HepG2 (cell line): ENCODE results near the gene MRPL20. TPM values are rescaled to one million over a fixed set of nuclear protein-coding genes. Genes with fewer than 3 reads are reported as not detected.
A peak's percentile ranks its signal among the peaks of the same experiment; 100 is the strongest.

Experiments
- BRD4 ChIP-seq: sonication (generic); formaldehyde crosslinking; IDR thresholded peaks from 2 replicates; pipeline ENCODE4 v1.4.0; 2020; ENCODE audit warnings: missing genetic modification reagents
- DMAP1 ChIP-seq: IDR thresholded peaks from 2 replicates; pipeline ENCODE4 v1.6.1; 2016
- EHMT2 ChIP-seq: fragments of 200-600 bp; sonication (generic); IDR thresholded peaks from 2 replicates; pipeline ENCODE4 v1.7.0; 2017; ENCODE audit warnings: antibody characterized with exemption, low read depth, low read length, borderline replicate concordance
- ELF1 ChIP-seq: sonication (generic); formaldehyde crosslinking; IDR thresholded peaks from 2 replicates; pipeline ENCODE4 v1.4.0; 2020; ENCODE audit warnings: missing genetic modification reagents
- KLF15 ChIP-seq: sonication (generic); formaldehyde crosslinking; IDR thresholded peaks from 2 replicates; pipeline ENCODE4 v1.8.1; 2023; ENCODE audit warnings: borderline replicate concordance, mild to moderate bottlenecking, inconsistent platforms, missing genetic modification reagents, mixed read lengths
- MAFG ChIP-seq: sonication (generic); formaldehyde crosslinking; IDR thresholded peaks from 2 replicates; pipeline ENCODE4 v1.5.1; 2020; ENCODE audit warnings: mild to moderate bottlenecking, missing genetic modification reagents
- REL ChIP-seq: sonication (generic); formaldehyde crosslinking; conservative IDR thresholded peaks from 2 replicates; pipeline ENCODE4 v1.8.0; 2022; ENCODE audit warnings: mild to moderate bottlenecking, missing genetic modification reagents, moderate library complexity
- SRF ChIP-seq: IDR thresholded peaks from 2 replicates; pipeline ENCODE4 v1.6.1; 2011; ENCODE audit warnings: mild to moderate bottlenecking, low read depth, low read length, moderate library complexity
- ZBTB3 ChIP-seq: sonication (generic); formaldehyde crosslinking; IDR thresholded peaks from 2 replicates; pipeline ENCODE4 v1.4.0; 2020; ENCODE audit warnings: low read depth, mild to moderate bottlenecking, moderate library complexity, missing genetic modification reagents, borderline replicate concordance
- ZNF24 ChIP-seq: fragments of 450-650 bp; IDR thresholded peaks from 2 replicates; pipeline ENCODE4 v1.6.1; 2017; ENCODE audit warnings: antibody characterized with exemption, mild to moderate bottlenecking
- ZNF431 ChIP-seq: sonication (generic); formaldehyde crosslinking; IDR thresholded peaks from 2 replicates; pipeline ENCODE4 v1.9.0; 2022; ENCODE audit warnings: missing genetic modification reagents, low read depth, mild to moderate bottlenecking, borderline replicate concordance
- ZNF432 ChIP-seq: sonication (generic); formaldehyde crosslinking; IDR thresholded peaks from 2 replicates; pipeline ENCODE4 v1.5.0; 2020; ENCODE audit warnings: missing genetic modification reagents, mild to moderate bottlenecking, borderline replicate concordance
- ZSCAN21 ChIP-seq: sonication (generic); formaldehyde crosslinking; IDR thresholded peaks from 2 replicates; pipeline ENCODE4 v1.8.0; 2022; ENCODE audit warnings: mild to moderate bottlenecking, missing genetic modification reagents, moderate library complexity, borderline replicate concordance
- polyA plus RNA-seq, 8 experiments: library from polyadenylated mRNA; depleted of rRNA in 3 of 8; stranded (reverse) in 7 of 8; unstranded in 1 of 8; fragments of >200 nt; fragmentation: Illumina TruSeq in 4 of 8; extraction: Trizol in 4 of 8; gene quantifications; 2 replicates each; pipeline versions ENCODE4 v1.2.1 to v1.2.3, GENCODE V29; 2011 to 2016; ENCODE audit warnings: low read depth in 4 of 8, missing spikeins in 1 of 8, mixed read lengths in 1 of 8; ENCODE audit not compliant: insufficient read depth in 1 of 8
- total RNA-seq, 5 experiments: library from RNA; depleted of rRNA; stranded (reverse); fragments of >200 nt; fragmentation: Illumina TruSeq; extraction: Trizol; gene quantifications; 2 replicates each; pipeline ENCODE4 v1.2.3, GENCODE V29; 2016; ENCODE audit warnings: low read depth in 1 of 5
- TF ChIP-seq, protein P1 (sequence below): sonication (generic); formaldehyde crosslinking; IDR thresholded peaks from 2 replicates; pipeline ENCODE4 v1.5.1; 2020; ENCODE audit warnings: mild to moderate bottlenecking, moderate library complexity, missing genetic modification reagents
- TF ChIP-seq, protein P2 (sequence below), 2 experiments: fragments of 450-650 bp in 1 of 2; sonication (generic) in 1 of 2; formaldehyde crosslinking; IDR thresholded peaks; 2 replicates each; pipeline versions ENCODE4 v1.5.0 to v1.8.0; 2020 to 2022; ENCODE audit warnings: mild to moderate bottlenecking in 1 of 2, missing genetic modification reagents in 1 of 2
- TF ChIP-seq, protein P3 (sequence below), 2 experiments: sonication (generic) in 1 of 2; formaldehyde crosslinking in 1 of 2; IDR thresholded peaks; 2 replicates each; pipeline versions ENCODE4 v1.4.0 to v1.6.1; 2016 to 2020; ENCODE audit warnings: borderline replicate concordance in 1 of 2, low read depth in 1 of 2, mild to moderate bottlenecking in 1 of 2, missing genetic modification reagents in 1 of 2
- TF ChIP-seq, protein P4 (sequence below): sonication (generic); formaldehyde crosslinking; IDR thresholded peaks from 2 replicates; pipeline ENCODE4 v1.4.0; 2020; ENCODE audit warnings: low read depth, missing genetic modification reagents

The MRPL20 gene
- total and polyA plus RNA-seq, 2 of the 13 experiments (the other 11 are each of a cell fraction or from before 2014, with no cell fraction given) = 59.2 to 127 TPM

- TF ChIP-seq, protein P1, sequence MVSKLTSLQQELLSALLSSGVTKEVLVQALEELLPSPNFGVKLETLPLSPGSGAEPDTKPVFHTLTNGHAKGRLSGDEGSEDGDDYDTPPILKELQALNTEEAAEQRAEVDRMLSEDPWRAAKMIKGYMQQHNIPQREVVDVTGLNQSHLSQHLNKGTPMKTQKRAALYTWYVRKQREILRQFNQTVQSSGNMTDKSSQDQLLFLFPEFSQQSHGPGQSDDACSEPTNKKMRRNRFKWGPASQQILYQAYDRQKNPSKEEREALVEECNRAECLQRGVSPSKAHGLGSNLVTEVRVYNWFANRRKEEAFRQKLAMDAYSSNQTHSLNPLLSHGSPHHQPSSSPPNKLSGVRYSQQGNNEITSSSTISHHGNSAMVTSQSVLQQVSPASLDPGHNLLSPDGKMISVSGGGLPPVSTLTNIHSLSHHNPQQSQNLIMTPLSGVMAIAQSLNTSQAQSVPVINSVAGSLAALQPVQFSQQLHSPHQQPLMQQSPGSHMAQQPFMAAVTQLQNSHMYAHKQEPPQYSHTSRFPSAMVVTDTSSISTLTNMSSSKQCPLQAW (CRISPR knock-in tag) = peak; percentile 59; the same call in 1 of the 2 replicates
- TF ChIP-seq, protein P2, sequence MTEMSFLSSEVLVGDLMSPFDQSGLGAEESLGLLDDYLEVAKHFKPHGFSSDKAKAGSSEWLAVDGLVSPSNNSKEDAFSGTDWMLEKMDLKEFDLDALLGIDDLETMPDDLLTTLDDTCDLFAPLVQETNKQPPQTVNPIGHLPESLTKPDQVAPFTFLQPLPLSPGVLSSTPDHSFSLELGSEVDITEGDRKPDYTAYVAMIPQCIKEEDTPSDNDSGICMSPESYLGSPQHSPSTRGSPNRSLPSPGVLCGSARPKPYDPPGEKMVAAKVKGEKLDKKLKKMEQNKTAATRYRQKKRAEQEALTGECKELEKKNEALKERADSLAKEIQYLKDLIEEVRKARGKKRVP (CRISPR knock-in tag; IDR thresholded peaks at IDR 0.05) = no peak
- no peak for TF ChIP-seq KLF15 (CRISPR knock-in tag)
- TF ChIP-seq ZNF431 = no peak
- TF ChIP-seq MAFG (CRISPR knock-in tag) = no peak
- no peak for TF ChIP-seq REL (CRISPR knock-in tag)
- TF ChIP-seq ZBTB3 (CRISPR knock-in tag) = no peak
- TF ChIP-seq DMAP1 = 0 out of 2 replicates have a peak, but pooled peaks have one; percentile 71
- TF ChIP-seq, protein P3, sequence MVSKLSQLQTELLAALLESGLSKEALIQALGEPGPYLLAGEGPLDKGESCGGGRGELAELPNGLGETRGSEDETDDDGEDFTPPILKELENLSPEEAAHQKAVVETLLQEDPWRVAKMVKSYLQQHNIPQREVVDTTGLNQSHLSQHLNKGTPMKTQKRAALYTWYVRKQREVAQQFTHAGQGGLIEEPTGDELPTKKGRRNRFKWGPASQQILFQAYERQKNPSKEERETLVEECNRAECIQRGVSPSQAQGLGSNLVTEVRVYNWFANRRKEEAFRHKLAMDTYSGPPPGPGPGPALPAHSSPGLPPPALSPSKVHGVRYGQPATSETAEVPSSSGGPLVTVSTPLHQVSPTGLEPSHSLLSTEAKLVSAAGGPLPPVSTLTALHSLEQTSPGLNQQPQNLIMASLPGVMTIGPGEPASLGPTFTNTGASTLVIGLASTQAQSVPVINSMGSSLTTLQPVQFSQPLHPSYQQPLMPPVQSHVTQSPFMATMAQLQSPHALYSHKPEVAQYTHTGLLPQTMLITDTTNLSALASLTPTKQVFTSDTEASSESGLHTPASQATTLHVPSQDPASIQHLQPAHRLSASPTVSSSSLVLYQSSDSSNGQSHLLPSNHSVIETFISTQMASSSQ (IDR thresholded peaks at IDR 0.05; ENCODE audit: low read depth) = peak; percentile 39; the same call in 1 of the 2 replicates
- TF ChIP-seq, protein P3 (CRISPR knock-in tag; IDR thresholded peaks at IDR 0.05; ENCODE audit: borderline replicate concordance) = peak; percentile 30; the same call in 1 of the 2 replicates
- TF ChIP-seq ZNF24 = no peak
- TF ChIP-seq, protein P4, sequence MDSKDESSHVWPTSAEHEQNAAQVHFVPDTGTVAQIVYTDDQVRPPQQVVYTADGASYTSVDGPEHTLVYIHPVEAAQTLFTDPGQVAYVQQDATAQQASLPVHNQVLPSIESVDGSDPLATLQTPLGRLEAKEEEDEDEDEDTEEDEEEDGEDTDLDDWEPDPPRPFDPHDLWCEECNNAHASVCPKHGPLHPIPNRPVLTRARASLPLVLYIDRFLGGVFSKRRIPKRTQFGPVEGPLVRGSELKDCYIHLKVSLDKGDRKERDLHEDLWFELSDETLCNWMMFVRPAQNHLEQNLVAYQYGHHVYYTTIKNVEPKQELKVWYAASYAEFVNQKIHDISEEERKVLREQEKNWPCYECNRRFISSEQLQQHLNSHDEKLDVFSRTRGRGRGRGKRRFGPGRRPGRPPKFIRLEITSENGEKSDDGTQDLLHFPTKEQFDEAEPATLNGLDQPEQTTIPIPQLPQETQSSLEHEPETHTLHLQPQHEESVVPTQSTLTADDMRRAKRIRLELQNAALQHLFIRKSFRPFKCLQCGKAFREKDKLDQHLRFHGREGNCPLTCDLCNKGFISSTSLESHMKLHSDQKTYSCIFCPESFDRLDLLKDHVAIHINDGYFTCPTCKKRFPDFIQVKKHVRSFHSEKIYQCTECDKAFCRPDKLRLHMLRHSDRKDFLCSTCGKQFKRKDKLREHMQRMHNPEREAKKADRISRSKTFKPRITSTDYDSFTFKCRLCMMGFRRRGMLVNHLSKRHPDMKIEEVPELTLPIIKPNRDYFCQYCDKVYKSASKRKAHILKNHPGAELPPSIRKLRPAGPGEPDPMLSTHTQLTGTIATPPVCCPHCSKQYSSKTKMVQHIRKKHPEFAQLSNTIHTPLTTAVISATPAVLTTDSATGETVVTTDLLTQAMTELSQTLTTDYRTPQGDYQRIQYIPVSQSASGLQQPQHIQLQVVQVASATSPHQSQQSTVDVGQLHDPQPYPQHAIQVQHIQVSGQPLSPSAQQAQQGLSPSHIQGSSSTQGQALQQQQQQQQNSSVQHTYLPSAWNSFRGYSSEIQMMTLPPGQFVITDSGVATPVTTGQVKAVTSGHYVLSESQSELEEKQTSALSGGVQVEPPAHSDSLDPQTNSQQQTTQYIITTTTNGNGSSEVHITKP (CRISPR knock-in tag) = peak; percentile 64; the same call in 1 of the 2 replicates
- peak; percentile 60; the same call in 1 of the 2 replicates for TF ChIP-seq ZSCAN21 (CRISPR knock-in tag)
- TF ChIP-seq EHMT2 = no peak
- TF ChIP-seq SRF = no peak
- no peak for TF ChIP-seq ZNF432 (CRISPR knock-in tag)
- peak; percentile 56; the same call in 1 of the 2 replicates for TF ChIP-seq ELF1 (CRISPR knock-in tag)
- TF ChIP-seq BRD4 (CRISPR knock-in tag) = no peak; the same call in 1 of the 2 replicates
Observed at GRCh38 chr1:1421147-1421906, 14.2 kb upstream of the MRPL20 start, which contains the start of gene ANKRD65 (continued).
